Stimulated activated naive CD8-positive, alpha-beta T cell treated with anti-CD3 and anti-CD28 coated beads, Interleukin-15, amount 100 ng/mL, for 72 hours (primary cell): ENCODE results near the gene AFM.
A peak's percentile ranks its signal among the peaks of the same experiment; 100 is the strongest.

ENCODE experiments used
- ATAC-seq: fragments of 150-1000 bp; cut with Tn5 transposase; 2 replicates; pipeline ENCODE4 v1.10.0; 2021; ENCODE audit warnings: mild to moderate bottlenecking, moderate library complexity
- DNase-seq, 2 donors: peaks; one replicate each; pipeline ENCODE4 v3.0.0; 2021 to 2022
- H3K27ac Mint-ChIP-seq, 2 donors: one replicate each; pipeline ENCODE4 v1.8.0; 2022; ENCODE audit warnings: mild to moderate bottlenecking in 2 of 2, mixed read lengths in 2 of 2, moderate library complexity in 2 of 2
- H3K27me3 Mint-ChIP-seq: one replicate; pipeline ENCODE4 v1.8.0; 2022; ENCODE audit warnings: mixed read lengths
- H3K4me1 Mint-ChIP-seq: one replicate; pipeline ENCODE4 v1.8.0; 2022; ENCODE audit warnings: mild to moderate bottlenecking, mixed read lengths
- H3K4me3 Mint-ChIP-seq, 2 donors: one replicate each; pipeline ENCODE4 v1.8.0; 2022; ENCODE audit warnings: mild to moderate bottlenecking in 2 of 2, mixed read lengths in 2 of 2, moderate library complexity in 1 of 2
- H3K9me3 Mint-ChIP-seq, 2 donors: one replicate each; pipeline ENCODE4 v1.8.0; 2022; ENCODE audit warnings: mixed read lengths in 2 of 2

Gene AFM

GRCh38 chr4:73445383-73446335 lies 35.9 kb upstream of the AFM start:
- ATAC-seq (no peak), DNase-seq (no peak)
- no peaks in the 10 kb centered on the region for H3K4me1 Mint-ChIP-seq
- H3K4me3 Mint-ChIP-seq, result no peak overlapping the region
- H3K27ac Mint-ChIP-seq, result no peak overlapping the region
- H3K9me3 Mint-ChIP-seq, result no peaks in the 10 kb centered on the region
- H3K27me3 Mint-ChIP-seq, result no peaks in the 10 kb centered on the region

DNA sequence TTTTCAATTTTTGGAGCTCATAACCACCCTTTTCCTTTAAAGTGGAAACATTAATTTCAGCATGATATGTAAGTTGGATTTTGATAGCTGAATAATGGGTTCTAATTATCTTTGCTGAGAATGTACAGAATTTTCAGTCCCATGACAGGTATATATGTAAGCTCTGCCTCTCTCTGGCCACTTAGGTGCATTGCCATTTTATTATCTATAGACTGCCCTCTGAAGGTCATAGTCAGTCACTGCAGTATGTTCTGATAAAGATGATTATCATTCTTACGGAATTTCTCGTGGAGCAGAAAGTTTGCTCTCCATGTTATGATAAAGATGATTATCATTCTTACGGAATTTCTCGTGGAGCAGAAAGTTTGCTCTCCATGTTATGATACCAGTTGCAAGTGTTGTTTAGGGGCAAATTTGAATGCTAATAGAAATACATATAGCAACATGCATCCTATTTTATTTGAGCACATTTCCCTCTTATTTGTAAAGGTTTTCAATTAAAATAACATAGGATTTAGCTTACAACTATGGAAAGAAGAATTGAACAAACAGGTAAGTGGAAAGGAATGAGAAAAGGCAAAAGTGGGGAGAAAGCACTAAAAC lies 35.1 kb upstream of the AFM start:
- Mint-ChIP-seq H3K27me3 (no peaks in the 10 kb centered on the region), H3K4me1 (no peaks in the 10 kb centered on the region), H3K4me3 (no peak overlapping the region), H3K27ac (no peak overlapping the region), H3K9me3 (no peaks in the 10 kb centered on the region)
- ATAC-seq (peak; percentile 80), DNase-seq (peak in 1 of 2 donors; percentile 2)

- ATAC-seq, result no peak
- DNase-seq, result no peak
These were observed 33.9 kb upstream of the AFM start for GRCh38 chr4:73447671-73448070.

DNA sequence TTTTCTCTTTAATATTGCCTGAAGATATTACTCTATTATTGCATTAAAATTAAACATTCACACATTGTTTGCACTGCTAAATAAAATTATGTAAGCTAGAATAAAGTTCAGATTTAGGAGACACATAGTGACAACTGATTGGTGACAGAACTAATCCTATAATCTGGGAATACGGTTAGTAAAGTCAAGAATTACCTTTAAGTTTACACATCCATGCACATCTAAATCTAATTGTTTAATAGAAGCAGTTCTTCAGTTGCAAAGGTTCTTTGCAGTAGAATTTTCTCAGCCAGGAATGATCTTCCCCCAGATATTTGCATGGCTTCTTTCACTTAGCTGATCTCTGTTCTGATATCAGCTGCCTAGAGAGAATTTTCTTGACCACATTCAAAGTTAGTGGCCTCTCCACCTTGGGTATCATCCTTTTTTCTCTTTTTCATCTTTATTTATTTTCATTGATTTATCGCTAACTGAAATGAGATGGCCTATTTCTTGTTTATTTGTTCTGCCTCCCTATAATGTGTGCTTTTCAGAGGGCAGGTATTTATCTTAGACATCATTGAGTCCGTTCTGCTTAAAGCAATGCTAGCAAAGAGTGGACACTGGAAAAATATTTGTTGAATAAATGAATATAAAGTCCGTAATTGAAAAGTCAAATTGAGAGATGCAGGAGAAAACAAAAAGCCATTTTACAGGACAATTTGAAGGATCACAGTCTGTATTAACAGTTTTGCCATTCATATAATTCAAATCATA lies 32.9 kb upstream of the AFM start:
- no peak for DNase-seq
- Mint-ChIP-seq H3K27me3 (no peaks in the 10 kb centered on the region), H3K4me3 (no peak overlapping the region), H3K27ac (no peak overlapping the region), H3K9me3 (no peaks in the 10 kb centered on the region), H3K4me1 (no peaks in the 10 kb centered on the region)
- no peak for ATAC-seq

More at GRCh38 chr4:73447671-73448070, 33.9 kb upstream of the AFM start:
- Mint-ChIP-seq H3K9me3 (no peaks in the 10 kb centered on the region), H3K4me1 (no peaks in the 10 kb centered on the region), H3K27ac (no peak overlapping the region), H3K4me3 (no peak overlapping the region), H3K27me3 (no peaks in the 10 kb centered on the region)

DNA sequence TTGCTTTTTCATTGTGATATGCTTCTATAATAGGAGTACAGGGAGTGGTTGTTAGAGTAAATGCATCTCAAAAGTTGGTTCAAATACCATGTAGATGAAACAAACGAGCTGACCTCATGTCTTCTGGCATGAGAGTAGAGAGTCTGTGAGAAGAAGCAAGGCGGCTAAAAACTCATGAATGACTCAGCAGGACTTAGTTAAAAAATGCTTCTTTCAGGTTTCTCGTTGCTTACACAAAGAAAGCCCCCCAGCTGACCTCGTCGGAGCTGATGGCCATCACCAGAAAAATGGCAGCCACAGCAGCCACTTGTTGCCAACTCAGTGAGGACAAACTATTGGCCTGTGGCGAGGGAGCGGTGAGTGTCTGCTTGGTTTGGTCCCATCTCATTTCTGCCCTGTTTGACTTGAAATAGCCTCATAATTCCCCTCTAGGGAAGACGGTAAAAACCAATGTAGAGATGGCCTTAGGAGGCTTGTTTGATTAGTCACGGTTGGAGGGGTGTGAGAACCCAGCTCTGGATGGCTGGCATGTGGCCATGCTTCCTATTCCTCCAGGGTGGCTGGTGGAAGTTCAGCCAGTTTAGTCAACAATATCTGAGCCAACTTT lies 31.0 kb upstream of the AFM start:
- Mint-ChIP-seq H3K4me3 (no peak overlapping the region), H3K27ac (no peak overlapping the region), H3K27me3 (no peaks in the 10 kb centered on the region), H3K4me1 (no peaks in the 10 kb centered on the region), H3K9me3 (no peaks in the 10 kb centered on the region)
- DNase-seq (no peak), ATAC-seq (no peak)

DNA sequence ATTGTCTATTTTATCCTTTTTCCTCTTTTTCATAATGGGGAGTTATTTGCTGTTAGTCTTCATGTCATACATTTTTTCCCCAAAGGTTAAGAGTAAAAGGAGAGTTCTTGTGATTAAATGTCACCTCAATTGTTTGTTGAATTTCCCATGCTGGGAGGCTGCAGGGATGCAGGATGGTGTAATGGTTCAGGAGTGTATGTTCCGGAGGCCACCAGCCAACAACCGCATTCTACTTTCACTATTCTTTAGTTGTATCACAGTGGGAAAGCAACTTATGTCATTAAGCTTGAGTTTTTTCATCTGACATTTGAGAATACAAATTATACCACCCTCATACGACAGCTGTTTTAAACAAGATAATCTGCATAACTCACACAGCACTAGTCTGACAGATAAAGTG lies 30.1 kb upstream of the AFM start:
- ATAC-seq (no peak), DNase-seq (no peak)
- no peaks in the 10 kb centered on the region for H3K27me3 Mint-ChIP-seq
- no peaks in the 10 kb centered on the region for H3K9me3 Mint-ChIP-seq
- H3K27ac Mint-ChIP-seq, result no peak overlapping the region
- H3K4me3 Mint-ChIP-seq, result no peak overlapping the region
- no peaks in the 10 kb centered on the region for H3K4me1 Mint-ChIP-seq

DNA sequence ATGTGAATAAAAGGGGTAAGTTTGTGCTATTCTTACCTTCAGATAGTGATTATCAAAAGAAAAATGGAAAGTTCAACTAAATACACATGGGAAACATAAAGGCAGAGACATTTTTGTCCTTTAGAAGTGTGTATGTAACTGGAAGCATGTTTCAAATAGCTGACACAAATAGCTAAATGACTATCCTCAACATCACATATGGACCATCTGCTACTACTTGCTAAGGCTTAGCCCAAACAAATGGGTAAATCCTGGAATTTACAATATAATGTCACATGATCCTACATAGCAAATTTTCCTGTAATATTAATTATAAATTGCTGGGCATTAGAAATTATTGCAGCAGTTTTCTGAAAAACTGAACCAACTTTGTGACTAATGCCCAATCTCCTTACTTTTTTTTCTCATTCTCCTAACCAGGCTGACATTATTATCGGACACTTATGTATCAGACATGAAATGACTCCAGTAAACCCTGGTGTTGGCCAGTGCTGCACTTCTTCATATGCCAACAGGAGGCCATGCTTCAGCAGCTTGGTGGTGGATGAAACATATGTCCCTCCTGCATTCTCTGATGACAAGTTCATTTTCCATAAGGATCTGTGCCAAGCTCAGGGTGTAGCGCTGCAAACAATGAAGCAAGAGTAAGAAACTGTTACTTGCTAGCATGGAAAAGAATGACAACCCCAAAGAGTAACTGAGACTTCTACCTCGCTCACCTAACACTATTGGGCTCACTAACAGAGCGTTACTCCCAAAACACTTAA lies 29.4 kb upstream of the AFM start:
- Mint-ChIP-seq H3K9me3 (no peaks in the 10 kb centered on the region), H3K4me3 (no peak overlapping the region), H3K27ac (no peak overlapping the region), H3K4me1 (no peaks in the 10 kb centered on the region), H3K27me3 (no peaks in the 10 kb centered on the region)
- ATAC-seq (no peak), DNase-seq (no peak)

DNA sequence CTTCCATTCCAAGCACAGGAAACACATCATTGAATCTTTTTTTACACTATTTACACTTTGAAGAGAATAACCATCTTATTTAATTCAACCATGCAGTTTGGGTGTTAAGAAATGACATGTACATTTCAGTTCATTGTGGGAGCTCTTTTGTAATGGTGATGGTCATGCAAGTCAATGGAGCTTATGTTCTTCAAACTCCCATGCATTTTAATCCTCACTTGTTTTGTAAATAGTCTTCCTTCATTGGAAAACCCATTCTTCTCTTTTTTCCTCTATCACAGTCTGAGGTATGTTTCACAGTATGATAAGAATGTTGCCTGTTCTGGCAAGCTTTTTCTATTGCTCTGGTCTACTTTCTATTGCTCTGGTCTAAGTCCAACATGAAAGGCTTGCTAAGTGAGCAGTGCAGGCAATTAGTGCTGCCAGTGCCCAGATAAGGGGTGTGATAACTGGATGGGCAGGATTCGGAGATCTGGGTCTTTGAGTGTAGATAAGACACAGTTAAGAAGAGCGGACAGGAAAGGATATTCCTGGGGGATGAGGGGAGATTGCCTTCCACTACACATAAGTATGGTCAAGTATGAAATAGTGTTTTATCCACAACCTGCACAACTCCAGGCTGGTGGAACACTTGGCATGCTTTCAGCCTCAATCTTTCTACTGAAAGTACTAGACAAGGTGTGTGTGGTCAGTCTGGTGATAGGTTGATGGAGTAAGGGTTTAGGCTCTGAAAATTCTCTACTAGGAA lies 28.4 kb upstream of the AFM start:
- Mint-ChIP-seq H3K27me3 (peaks cover 6% of the 10 kb centered on the region), H3K9me3 (no peaks in the 10 kb centered on the region), H3K4me3 (no peak overlapping the region), H3K4me1 (no peaks in the 10 kb centered on the region), H3K27ac (no peak overlapping the region)
- no peak for ATAC-seq
- DNase-seq, result no peak

GRCh38 chr4:73453701-73454005 lies 27.9 kb upstream of the AFM start:
- ATAC-seq (no peak), DNase-seq (no peak)
- Mint-ChIP-seq H3K27me3 (peaks cover 12% of the 10 kb centered on the region), H3K4me1 (no peaks in the 10 kb centered on the region), H3K27ac (no peak overlapping the region), H3K9me3 (no peaks in the 10 kb centered on the region), H3K4me3 (no peak overlapping the region)

- peaks cover 14% of the 10 kb centered on the region for H3K27me3 Mint-ChIP-seq
These were observed 26.6 kb upstream of the AFM start for GRCh38 chr4:73454920-73455319.

GRCh38 chr4:73456177-73457022 lies 25.1 kb upstream of the AFM start:
- no peak overlapping the region for H3K27ac Mint-ChIP-seq
- H3K9me3 Mint-ChIP-seq, result no peaks in the 10 kb centered on the region
- ATAC-seq, result no peak
- H3K4me3 Mint-ChIP-seq, result no peak overlapping the region
- peaks cover 14% of the 10 kb centered on the region for H3K27me3 Mint-ChIP-seq
- DNase-seq, result no peak
- no peaks in the 10 kb centered on the region for H3K4me1 Mint-ChIP-seq

More at GRCh38 chr4:73454920-73455319, 26.6 kb upstream of the AFM start:
- no peaks in the 10 kb centered on the region for H3K4me1 Mint-ChIP-seq
- no peak overlapping the region for H3K27ac Mint-ChIP-seq
- ATAC-seq (no peak), DNase-seq (no peak)
- no peak overlapping the region for H3K4me3 Mint-ChIP-seq
- H3K9me3 Mint-ChIP-seq, result no peaks in the 10 kb centered on the region

- Mint-ChIP-seq H3K4me3 (no peak overlapping the region), H3K9me3 (no peaks in the 10 kb centered on the region)
- no peak for DNase-seq
These were observed 23.1 kb upstream of the AFM start for GRCh38 chr4:73458184-73459047.

GRCh38 chr4:73459048-73459421 lies 22.5 kb upstream of the AFM start:
- DNase-seq, result no peak
- Mint-ChIP-seq H3K4me1 (no peaks in the 10 kb centered on the region), H3K27me3 (peaks cover 14% of the 10 kb centered on the region), H3K4me3 (no peak overlapping the region), H3K9me3 (no peaks in the 10 kb centered on the region), H3K27ac (no peak overlapping the region)
- ATAC-seq, result no peak

More at GRCh38 chr4:73458184-73459047, 23.1 kb upstream of the AFM start:
- no peak for ATAC-seq
- no peaks in the 10 kb centered on the region for H3K4me1 Mint-ChIP-seq
- no peak overlapping the region for H3K27ac Mint-ChIP-seq
- H3K27me3 Mint-ChIP-seq, result peaks cover 14% of the 10 kb centered on the region
